ENCODE results near the gene MKLN1. TPM values are rescaled to one million over a fixed set of nuclear protein-coding genes. Genes with fewer than 3 reads are reported as not detected.

Gene MKLN1
- total RNA-seq, 1 experiment from 2014 or later, result 48.5 TPM

DNA sequence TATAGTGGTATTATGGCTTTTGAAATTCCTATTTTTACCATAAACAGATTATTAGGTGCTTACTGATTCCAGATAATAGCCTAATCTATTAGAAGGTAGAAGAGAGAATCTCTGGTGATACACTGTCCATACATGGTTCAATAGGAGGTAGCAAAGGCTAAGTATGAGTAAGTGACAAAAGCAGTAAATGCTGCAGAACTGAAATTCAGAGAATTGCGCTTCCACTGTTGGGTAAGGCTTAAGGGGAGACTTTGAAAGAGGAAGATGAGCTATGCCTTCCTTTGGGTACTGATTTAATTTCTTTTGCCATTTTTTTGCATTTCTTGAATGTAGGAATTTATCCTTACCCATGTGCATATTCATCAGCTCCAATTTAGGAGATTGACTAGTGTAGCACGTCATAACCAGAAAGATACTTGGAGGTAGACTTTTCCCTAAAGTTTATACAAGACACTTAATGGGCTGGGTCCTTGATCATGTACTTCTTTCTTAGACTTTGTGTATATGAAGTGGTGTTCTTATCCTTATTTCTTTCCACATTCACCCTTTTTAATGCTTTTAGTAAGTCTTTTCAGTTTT is 15.3 kb downstream of the MKLN1 start:
- intact Hi-C loops (cut with micrococcal nuclease), result no loop called here
- Histone ChIP-seq H3K79me2 (ENCODE audit: insufficient read depth, low read length) (peaks cover 100% of the 10 kb centered on the region), H3K4me2 (ENCODE audit: low read length) (no peak overlapping the region), H3K4me3 (replicated peaks in 1 of 2; ENCODE audit: low read depth in 1 of 2, low read length in 2 of 2) (no peak overlapping the region), H3K9me2 (ENCODE audit: insufficient read depth) (no peaks in the 10 kb centered on the region), H2AFZ (ENCODE audit: low read depth, low read length, poor library complexity, severe bottlenecking) (no peak overlapping the region), H4K20me1 (ENCODE audit: insufficient read depth) (peaks cover 18% of the 10 kb centered on the region; the same call in 1 of the 2 replicates), H3K4me1 (ENCODE audit: control insufficient read depth in 1 of 2, insufficient read depth in 2 of 2, low read length in 2 of 2) (no peaks in the 10 kb centered on the region), H3K9me3 (ENCODE audit: control insufficient read depth in 1 of 2, insufficient read depth in 1 of 2, low read depth in 1 of 2, low read length in 2 of 2) (peaks cover 0 to 6% of the 10 kb centered on the region in 2 experiments; a peak in 3 of 4 replicates), H3K36me3 (ENCODE audit: control insufficient read depth in 1 of 2, insufficient read depth in 2 of 2, low read length in 2 of 2) (0 out of 4 replicates have a peak, but pooled peaks cover 0 to under 1% of the 10 kb centered on the region in 2 experiments), H3K27me3 (ENCODE audit: insufficient read depth, low read length) (no peaks in the 10 kb centered on the region), H3K9ac (ENCODE audit: low read length) (no peak overlapping the region), H3K27ac (ENCODE audit: low read depth, low read length) (no peak overlapping the region)
- ATAC-seq, result no peak
- ChIA-PET RAD21 (ENCODE audit: low non-redundant PET in 1 of 2, low total read pairs in 2 of 2, uncharacterized antibody in 2 of 2, unreplicated experiment in 2 of 2) (no interaction called here), POLR2A (no interaction called here), CTCF (no interaction called here)
- no peak for DNase-seq (ENCODE audit: low read depth, low spot score)
- TF ChIP-seq, protein P1, sequence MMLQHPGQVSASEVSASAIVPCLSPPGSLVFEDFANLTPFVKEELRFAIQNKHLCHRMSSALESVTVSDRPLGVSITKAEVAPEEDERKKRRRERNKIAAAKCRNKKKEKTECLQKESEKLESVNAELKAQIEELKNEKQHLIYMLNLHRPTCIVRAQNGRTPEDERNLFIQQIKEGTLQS (IDR thresholded peaks at IDR 0.05), result no peak
- no peak for TF ChIP-seq EZH2phosphoT487 (IDR thresholded peaks at IDR 0.05; ENCODE audit: borderline replicate concordance)
- TF ChIP-seq, protein P2, sequence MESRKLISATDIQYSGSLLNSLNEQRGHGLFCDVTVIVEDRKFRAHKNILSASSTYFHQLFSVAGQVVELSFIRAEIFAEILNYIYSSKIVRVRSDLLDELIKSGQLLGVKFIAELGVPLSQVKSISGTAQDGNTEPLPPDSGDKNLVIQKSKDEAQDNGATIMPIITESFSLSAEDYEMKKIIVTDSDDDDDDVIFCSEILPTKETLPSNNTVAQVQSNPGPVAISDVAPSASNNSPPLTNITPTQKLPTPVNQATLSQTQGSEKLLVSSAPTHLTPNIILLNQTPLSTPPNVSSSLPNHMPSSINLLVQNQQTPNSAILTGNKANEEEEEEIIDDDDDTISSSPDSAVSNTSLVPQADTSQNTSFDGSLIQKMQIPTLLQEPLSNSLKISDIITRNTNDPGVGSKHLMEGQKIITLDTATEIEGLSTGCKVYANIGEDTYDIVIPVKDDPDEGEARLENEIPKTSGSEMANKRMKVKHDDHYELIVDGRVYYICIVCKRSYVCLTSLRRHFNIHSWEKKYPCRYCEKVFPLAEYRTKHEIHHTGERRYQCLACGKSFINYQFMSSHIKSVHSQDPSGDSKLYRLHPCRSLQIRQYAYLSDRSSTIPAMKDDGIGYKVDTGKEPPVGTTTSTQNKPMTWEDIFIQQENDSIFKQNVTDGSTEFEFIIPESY (IDR thresholded peaks at IDR 0.05; ENCODE audit: extremely low read depth, insufficient replicate concordance, low read length), result no peak
- no peak for TF ChIP-seq ZFX (IDR thresholded peaks at IDR 0.05)
- no peak for TF ChIP-seq SIN3A (IDR thresholded peaks at IDR 0.05; ENCODE audit: low read depth)
- TF ChIP-seq YY1 (IDR thresholded peaks at IDR 0.05; ENCODE audit: extremely low read depth, insufficient replicate concordance, low read depth, low read length), result no peak
- TF ChIP-seq, protein P3, sequence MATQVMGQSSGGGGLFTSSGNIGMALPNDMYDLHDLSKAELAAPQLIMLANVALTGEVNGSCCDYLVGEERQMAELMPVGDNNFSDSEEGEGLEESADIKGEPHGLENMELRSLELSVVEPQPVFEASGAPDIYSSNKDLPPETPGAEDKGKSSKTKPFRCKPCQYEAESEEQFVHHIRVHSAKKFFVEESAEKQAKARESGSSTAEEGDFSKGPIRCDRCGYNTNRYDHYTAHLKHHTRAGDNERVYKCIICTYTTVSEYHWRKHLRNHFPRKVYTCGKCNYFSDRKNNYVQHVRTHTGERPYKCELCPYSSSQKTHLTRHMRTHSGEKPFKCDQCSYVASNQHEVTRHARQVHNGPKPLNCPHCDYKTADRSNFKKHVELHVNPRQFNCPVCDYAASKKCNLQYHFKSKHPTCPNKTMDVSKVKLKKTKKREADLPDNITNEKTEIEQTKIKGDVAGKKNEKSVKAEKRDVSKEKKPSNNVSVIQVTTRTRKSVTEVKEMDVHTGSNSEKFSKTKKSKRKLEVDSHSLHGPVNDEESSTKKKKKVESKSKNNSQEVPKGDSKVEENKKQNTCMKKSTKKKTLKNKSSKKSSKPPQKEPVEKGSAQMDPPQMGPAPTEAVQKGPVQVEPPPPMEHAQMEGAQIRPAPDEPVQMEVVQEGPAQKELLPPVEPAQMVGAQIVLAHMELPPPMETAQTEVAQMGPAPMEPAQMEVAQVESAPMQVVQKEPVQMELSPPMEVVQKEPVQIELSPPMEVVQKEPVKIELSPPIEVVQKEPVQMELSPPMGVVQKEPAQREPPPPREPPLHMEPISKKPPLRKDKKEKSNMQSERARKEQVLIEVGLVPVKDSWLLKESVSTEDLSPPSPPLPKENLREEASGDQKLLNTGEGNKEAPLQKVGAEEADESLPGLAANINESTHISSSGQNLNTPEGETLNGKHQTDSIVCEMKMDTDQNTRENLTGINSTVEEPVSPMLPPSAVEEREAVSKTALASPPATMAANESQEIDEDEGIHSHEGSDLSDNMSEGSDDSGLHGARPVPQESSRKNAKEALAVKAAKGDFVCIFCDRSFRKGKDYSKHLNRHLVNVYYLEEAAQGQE (IDR thresholded peaks at IDR 0.05; ENCODE audit: low read depth), result no peak
- TF ChIP-seq CEBPB (IDR thresholded peaks at IDR 0.05; ENCODE audit: low read depth), result no peak
- no TSS peak for BruUV-seq (replicated peaks)

Measured in HCT116 (cell line).